ENCODE data around the gene LSR. TPM values are rescaled to one million over a fixed set of nuclear protein-coding genes. Genes with fewer than 3 reads are reported as not detected.
"Not testable (repeated sequence)": the region's sequence is repeated elsewhere in the genome, so short reads cannot be mapped to it uniquely, and the experiment has no call there.

LSR gene
- total RNA-seq, 4 donors from 2014 or later = 36.5 to 85.3 (median 61.8) TPM

GRCh38 chr19:35281303-35281702, 32.5 kb downstream of the LSR start:
- H3K4me1 ChIP-seq = peaks cover 11 to 17% of the 10 kb centered on the region in 2 donors
- H3K9me3 ChIP-seq = no peaks in the 10 kb centered on the region
- no peaks in the 10 kb centered on the region for H3K27me3 ChIP-seq
- no peak for DNase-seq
- peaks cover 24 to 30% of the 10 kb centered on the region in 2 donors for H3K36me3 ChIP-seq
- TF ChIP-seq POLR2A (IDR thresholded peaks at IDR 0.05) = no peak
- TF ChIP-seq CTCF (IDR thresholded peaks at IDR 0.05) = no peak
- intact Hi-C loops (cut with DNase I) = no loop called here
- H3K27ac ChIP-seq = peak overlapping the region in 1 of 3 donors; percentile 41
- H3K4me3 ChIP-seq (replicated peaks in 1 of 3) = no peak overlapping the region
- 72 to 74% methylated on average over 4 of the region's 4 CpGs for WGBS, 2 donors

GRCh38 chr19:35284153-35285094, 35.6 kb downstream of the LSR start:
- intact Hi-C loops (cut with DNase I) = no loop called here
- peaks cover 11 to 17% of the 10 kb centered on the region in 2 donors for H3K4me1 ChIP-seq
- TF ChIP-seq CTCF (IDR thresholded peaks at IDR 0.05) (no peak), POLR2A (IDR thresholded peaks at IDR 0.05) (no peak)
- no peak for DNase-seq
- H3K4me3 ChIP-seq (replicated peaks in 1 of 3) = no peak overlapping the region
- H3K27me3 ChIP-seq = no peaks in the 10 kb centered on the region
- WGBS, 2 donors = 83 to 86% methylated on average over 15 to 17 of the region's 17 CpGs
- no peaks in the 10 kb centered on the region for H3K9me3 ChIP-seq
- H3K36me3 ChIP-seq = peaks cover under 1 to 3% of the 10 kb centered on the region in 2 donors
- H3K27ac ChIP-seq = no peak overlapping the region

- DNase-seq = no peak
- Histone ChIP-seq H3K27me3 (no peaks in the 10 kb centered on the region), H3K27ac (no peak overlapping the region), H3K4me1 (peaks cover 9 to 13% of the 10 kb centered on the region in 2 donors), H3K36me3 (no peaks in the 10 kb centered on the region), H3K4me3 (replicated peaks in 1 of 3) (no peak overlapping the region), H3K9me3 (no peaks in the 10 kb centered on the region)
- WGBS, 2 donors = 13 to 24% methylated on average over 1 of the region's 1 CpG
- intact Hi-C loops (cut with DNase I) = no loop called here
- TF ChIP-seq POLR2A (IDR thresholded peaks at IDR 0.05) (no peak), CTCF (IDR thresholded peaks at IDR 0.05) (no peak)
These were observed 36.3 kb downstream of the LSR start for GRCh38 chr19:35285095-35285449.

- H3K4me1 ChIP-seq; H3K27ac ChIP-seq; H3K27me3 ChIP-seq; H3K4me3 ChIP-seq (replicated peaks in 1 of 3); H3K36me3 ChIP-seq; DNase-seq; intact Hi-C loops (cut with DNase I); H3K9me3 ChIP-seq: not testable (repeated sequence)
- 85 to 97% methylated on average over 3 of the region's 3 CpGs for WGBS, 2 donors
These were observed 36.7 kb downstream of the LSR start for GRCh38 chr19:35285465-35285864.

- intact Hi-C loops (cut with DNase I); H3K27me3 ChIP-seq; H3K9me3 ChIP-seq; H3K36me3 ChIP-seq; H3K4me1 ChIP-seq; DNase-seq; H3K27ac ChIP-seq; H3K4me3 ChIP-seq (replicated peaks in 1 of 3): not testable (repeated sequence)
- 83 to 86% methylated on average over 5 of the region's 5 CpGs for WGBS, 2 donors
These were observed 37.3 kb downstream of the LSR start for GRCh38 chr19:35286101-35286500.

- DNase-seq = no peak
- no peaks in the 10 kb centered on the region for H3K4me1 ChIP-seq
- H3K27ac ChIP-seq = no peak overlapping the region
- no peaks in the 10 kb centered on the region for H3K9me3 ChIP-seq
- H3K36me3 ChIP-seq = no peaks in the 10 kb centered on the region
- H3K27me3 ChIP-seq = no peaks in the 10 kb centered on the region
- intact Hi-C loops (cut with DNase I) = no loop called here
- H3K4me3 ChIP-seq (replicated peaks in 1 of 3) = no peak overlapping the region
- WGBS, 2 donors = 85 to 96% methylated on average over 10 of the region's 10 CpGs
- no peak for TF ChIP-seq POLR2A (IDR thresholded peaks at IDR 0.05)
- TF ChIP-seq CTCF (IDR thresholded peaks at IDR 0.05) = no peak
These were observed 38.9 kb downstream of the LSR start for GRCh38 chr19:35287713-35288112.
